ENCODE measurements around the gene RNF111. TPM values are rescaled to one million over a fixed set of nuclear protein-coding genes. Genes with fewer than 3 reads are reported as not detected.
A peak's percentile ranks its signal among the peaks of the same experiment; 100 is the strongest.

RNF111 gene
- 10 to 100 TPM; 26.8 to 32.8 TPM for total RNA-seq
- polyA plus RNA-seq (ENCODE audit: insufficient read depth, low read depth, low replicate concordance) = 23.1 TPM
- long read RNA-seq, donor 1, partial matches to known transcripts = 16 of 21 reads
- long read RNA-seq, donor 1, other reads (novel, unspliced or antisense) = 5 of 21 reads
- long read RNA-seq, donor 2, full-length matches to known transcripts = 1 of 66 reads
- long read RNA-seq, donor 2, partial matches to known transcripts = 65 of 66 reads
- long read RNA-seq, donor 2, other reads (novel, unspliced or antisense) = 0 of 66 reads

DNA sequence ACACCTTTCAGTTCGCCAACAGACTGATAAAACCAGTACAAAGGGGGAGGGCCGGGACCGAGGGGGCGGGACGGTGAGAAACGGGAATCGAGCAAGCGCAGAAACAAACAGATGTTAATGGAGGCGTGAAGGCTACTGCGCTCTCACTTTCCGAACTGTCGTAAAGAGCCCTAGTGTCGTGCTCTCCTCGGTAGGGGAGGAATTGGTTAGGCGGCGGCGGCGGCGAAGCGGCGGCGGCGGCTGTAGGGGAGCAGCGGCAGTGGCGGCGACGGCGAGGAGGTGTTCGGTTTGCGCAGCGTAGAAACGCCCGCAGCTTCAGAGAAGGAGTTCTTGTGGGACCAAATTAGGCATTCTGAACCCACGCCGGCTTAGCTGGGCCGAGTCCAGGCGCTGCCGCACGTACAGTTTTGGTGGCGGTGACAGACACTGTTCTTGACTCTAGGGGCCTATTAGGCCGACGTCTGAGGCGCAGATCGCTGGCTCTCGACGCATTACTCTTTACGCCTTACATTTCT is at the start of gene RNF111:
Gene RNF111 (plus strand): TSS at position 173 of the 515 bp plus-strand sequence. CDS start 43,160 bp downstream, outside the sequence.
- 1% methylated on average over 13 to 47 of the region's 47 CpGs for WGBS, 2 donors
- H3K9me3 ChIP-seq = no peaks in the 10 kb centered on the region
- H3K27ac ChIP-seq = peak within 1 kb of the TSS; percentile 83 to 95
- intact Hi-C loops (cut with DNase I; ENCODE audit: low total_unique reads) = loop anchor here (10.0 kb wide), 1 partner anchor 507 kb away; no protein-coding TSS in a partner anchor
- TF ChIP-seq, protein P1, sequence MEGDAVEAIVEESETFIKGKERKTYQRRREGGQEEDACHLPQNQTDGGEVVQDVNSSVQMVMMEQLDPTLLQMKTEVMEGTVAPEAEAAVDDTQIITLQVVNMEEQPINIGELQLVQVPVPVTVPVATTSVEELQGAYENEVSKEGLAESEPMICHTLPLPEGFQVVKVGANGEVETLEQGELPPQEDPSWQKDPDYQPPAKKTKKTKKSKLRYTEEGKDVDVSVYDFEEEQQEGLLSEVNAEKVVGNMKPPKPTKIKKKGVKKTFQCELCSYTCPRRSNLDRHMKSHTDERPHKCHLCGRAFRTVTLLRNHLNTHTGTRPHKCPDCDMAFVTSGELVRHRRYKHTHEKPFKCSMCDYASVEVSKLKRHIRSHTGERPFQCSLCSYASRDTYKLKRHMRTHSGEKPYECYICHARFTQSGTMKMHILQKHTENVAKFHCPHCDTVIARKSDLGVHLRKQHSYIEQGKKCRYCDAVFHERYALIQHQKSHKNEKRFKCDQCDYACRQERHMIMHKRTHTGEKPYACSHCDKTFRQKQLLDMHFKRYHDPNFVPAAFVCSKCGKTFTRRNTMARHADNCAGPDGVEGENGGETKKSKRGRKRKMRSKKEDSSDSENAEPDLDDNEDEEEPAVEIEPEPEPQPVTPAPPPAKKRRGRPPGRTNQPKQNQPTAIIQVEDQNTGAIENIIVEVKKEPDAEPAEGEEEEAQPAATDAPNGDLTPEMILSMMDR (IDR thresholded peaks at IDR 0.05) = no peak
- TF ChIP-seq POLR2A (IDR thresholded peaks at IDR 0.05) = no peak
- H3K4me1 ChIP-seq = peaks cover 3% of the 10 kb centered on the region
- H3K36me3 ChIP-seq (ENCODE audit: low read depth, missing control alignments) = no peaks in the 10 kb centered on the region
- DNase-seq = peak; percentile 95
- H3K27me3 ChIP-seq = no peaks in the 10 kb centered on the region
- peak within 1 kb of the TSS; percentile 90 to 94 for H3K4me3 ChIP-seq

GRCh38 chr15:58947179-58947578 is 40.3 kb upstream of the RNF111 start:
- WGBS, 2 donors = 70 to 83% methylated on average over 3 of the region's 3 CpGs
- no peak overlapping the region for H3K27ac ChIP-seq
- DNase-seq = no peak
- no peak overlapping the region for H3K4me3 ChIP-seq
- no peaks in the 10 kb centered on the region for H3K9me3 ChIP-seq
- H3K36me3 ChIP-seq (ENCODE audit: low read depth, missing control alignments) = no peaks in the 10 kb centered on the region
- no peaks in the 10 kb centered on the region for H3K4me1 ChIP-seq
- TF ChIP-seq POLR2A (IDR thresholded peaks at IDR 0.05) = no peak
- TF ChIP-seq, protein P1 (IDR thresholded peaks at IDR 0.05) = no peak
- intact Hi-C loops (cut with DNase I; ENCODE audit: low total_unique reads) = no loop called here
- H3K27me3 ChIP-seq = no peaks in the 10 kb centered on the region

DNA sequence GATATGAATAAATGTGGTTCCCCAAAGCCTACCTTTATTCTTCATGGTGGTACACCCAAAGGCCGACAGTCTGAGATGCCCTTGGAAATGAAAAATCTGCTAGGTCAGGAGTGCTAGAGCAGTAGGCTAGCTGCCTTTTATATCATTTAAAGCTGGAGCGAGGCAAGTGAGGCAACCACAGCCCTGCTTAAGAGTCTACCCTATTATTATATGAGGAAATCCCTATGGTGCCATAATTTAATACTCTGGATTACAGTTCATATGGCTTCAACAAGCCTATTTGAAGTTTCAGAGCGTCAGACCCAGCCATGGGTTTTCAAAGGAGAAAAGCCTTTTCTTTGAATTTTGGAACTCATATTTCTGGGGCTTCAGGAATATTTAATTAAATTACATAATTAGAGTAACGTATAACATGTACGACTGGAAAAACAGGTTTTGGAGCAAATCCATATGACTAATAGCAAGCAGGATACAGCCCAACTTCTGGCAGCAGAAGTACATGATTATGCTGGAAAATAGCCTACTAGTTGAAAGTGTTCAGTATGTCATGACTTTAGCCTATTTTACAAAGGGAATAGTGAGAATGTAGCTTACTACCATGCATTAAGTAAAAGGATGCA is 36.0 kb upstream of the RNF111 start:
- TF ChIP-seq, protein P1 (IDR thresholded peaks at IDR 0.05) = no peak
- no peak for TF ChIP-seq POLR2A (IDR thresholded peaks at IDR 0.05)
- WGBS, 2 donors = 61 to 68% methylated on average over 5 of the region's 5 CpGs
- intact Hi-C loops (cut with DNase I; ENCODE audit: low total_unique reads) = no loop called here
- Histone ChIP-seq H3K27ac (no peak overlapping the region), H3K27me3 (no peaks in the 10 kb centered on the region), H3K4me1 (no peaks in the 10 kb centered on the region), H3K36me3 (ENCODE audit: low read depth, missing control alignments) (no peaks in the 10 kb centered on the region), H3K9me3 (no peaks in the 10 kb centered on the region), H3K4me3 (no peak overlapping the region)
- DNase-seq = no peak

DNA sequence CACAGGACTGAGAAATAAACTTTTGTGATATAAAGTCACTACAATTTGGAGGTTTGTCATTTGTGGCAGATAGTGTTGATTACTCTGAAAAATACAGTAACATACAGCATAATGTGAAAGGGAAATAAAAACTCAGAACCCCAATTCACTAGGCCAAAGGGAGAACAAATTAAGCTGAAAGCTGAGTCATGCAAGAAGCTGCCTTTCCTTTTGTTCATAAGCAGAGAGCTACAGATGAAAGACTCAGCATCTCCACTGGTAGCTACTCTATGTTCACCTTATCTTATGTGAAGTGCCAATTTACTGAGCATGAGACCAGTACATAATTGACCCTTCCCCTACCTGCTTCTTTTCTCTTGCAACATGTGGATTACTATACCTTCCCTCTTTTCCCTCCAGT is 34.7 kb upstream of the RNF111 start:
- no peaks in the 10 kb centered on the region for H3K36me3 ChIP-seq (ENCODE audit: low read depth, missing control alignments)
- no peaks in the 10 kb centered on the region for H3K27me3 ChIP-seq
- intact Hi-C loops (cut with DNase I; ENCODE audit: low total_unique reads) = no loop called here
- TF ChIP-seq POLR2A (IDR thresholded peaks at IDR 0.05) = no peak
- TF ChIP-seq, protein P1 (IDR thresholded peaks at IDR 0.05) = no peak
- H3K27ac ChIP-seq = no peak overlapping the region
- no peaks in the 10 kb centered on the region for H3K4me1 ChIP-seq
- DNase-seq = no peak
- no peaks in the 10 kb centered on the region for H3K9me3 ChIP-seq
- H3K4me3 ChIP-seq = no peak overlapping the region
